Liver (tissue), 3 donors: ENCODE results near the gene AARSD1.

Source experiments
- EGR1 ChIP-seq, 2 donors: IDR thresholded peaks; 2 replicates each; pipeline ENCODE4 v1.6.1; 2016 to 2018; ENCODE audit warnings: antibody characterized with exemption in 2 of 2, low read depth in 2 of 2
- GABPA ChIP-seq, 2 donors: IDR thresholded peaks in 1 of 2; conservative IDR thresholded peaks in 1 of 2; 2 replicates each; pipeline ENCODE4 v1.6.1; 2016; ENCODE audit warnings: antibody characterized with exemption in 2 of 2, mild to moderate bottlenecking in 1 of 2, moderate library complexity in 1 of 2
- JUND ChIP-seq, 2 donors: IDR thresholded peaks; 2 replicates each; pipeline ENCODE4 v1.6.1; 2016; ENCODE audit warnings: antibody characterized with exemption in 2 of 2
- NR2F2 ChIP-seq: IDR thresholded peaks from 2 replicates; pipeline ENCODE4 v1.6.1; 2016; ENCODE audit warnings: antibody characterized with exemption
- RAD21 ChIP-seq, 2 donors: IDR thresholded peaks; 2 replicates each; pipeline ENCODE4 v1.6.1; 2016; ENCODE audit warnings: antibody characterized with exemption in 2 of 2, mild to moderate bottlenecking in 2 of 2
- RXRA ChIP-seq, 2 donors: IDR thresholded peaks; 2 replicates each; pipeline ENCODE4 v1.6.1; 2017 to 2018; ENCODE audit warnings: antibody characterized with exemption in 2 of 2, mild to moderate bottlenecking in 1 of 2
- SP1 ChIP-seq: IDR thresholded peaks from 2 replicates; pipeline ENCODE4 v1.6.1; 2018; ENCODE audit warnings: antibody characterized with exemption, mild to moderate bottlenecking
- TAF1 ChIP-seq: conservative IDR thresholded peaks from 2 replicates; pipeline ENCODE4 v1.6.1; 2016; ENCODE audit warnings: antibody characterized with exemption, mild to moderate bottlenecking
- YY1 ChIP-seq: IDR thresholded peaks from 2 replicates; pipeline ENCODE4 v1.6.1; 2016; ENCODE audit warnings: antibody characterized with exemption, mild to moderate bottlenecking
- TF ChIP-seq, protein P1 (sequence below): fragments of 150-350 bp; IDR thresholded peaks from 2 replicates; pipeline ENCODE4 v1.5.1; 2017; ENCODE audit warnings: improper control_type of control experiment, low read depth, low read length; ENCODE audit not compliant: missing input control
- TF ChIP-seq, protein P2 (sequence below): IDR thresholded peaks from 2 replicates; pipeline ENCODE4 v1.6.1; 2016; ENCODE audit warnings: antibody characterized with exemption
- TF ChIP-seq, protein P3 (sequence below): IDR thresholded peaks from 2 replicates; pipeline ENCODE4 v1.6.1; 2016; ENCODE audit warnings: antibody characterized with exemption
- donor health status: healthy.
- donor health status: healthy.

DNA sequence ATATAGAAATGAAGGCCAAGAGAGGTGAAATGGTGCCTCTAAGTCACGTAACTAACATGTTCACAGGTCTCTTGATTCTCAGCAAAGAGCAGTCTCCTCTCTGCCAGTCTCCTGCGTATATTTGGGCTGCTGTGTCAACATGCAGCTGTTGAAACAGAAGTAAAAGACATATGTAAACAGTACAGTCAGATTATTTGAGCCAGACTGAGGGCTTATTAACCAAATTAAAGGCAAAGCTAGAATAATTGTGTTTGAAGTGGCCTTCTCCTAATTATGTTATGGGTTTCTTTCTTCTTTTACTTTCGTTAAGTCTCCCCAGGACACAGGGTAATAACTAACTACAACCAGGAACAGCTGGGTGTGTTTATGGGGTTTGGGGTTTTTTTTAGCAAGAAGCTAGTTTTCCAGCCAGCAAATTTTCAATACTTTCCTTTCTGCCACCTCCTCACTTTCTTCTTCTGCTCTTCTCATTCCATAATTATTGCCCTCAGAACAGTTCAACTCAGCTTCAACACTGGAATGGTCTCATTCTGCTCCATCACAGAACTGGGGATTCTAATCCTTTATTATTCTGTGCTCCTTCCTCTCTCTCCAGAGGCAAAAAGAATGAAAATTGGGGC lies 45.2 kb downstream of the AARSD1 start:
- TF ChIP-seq, protein P1, sequence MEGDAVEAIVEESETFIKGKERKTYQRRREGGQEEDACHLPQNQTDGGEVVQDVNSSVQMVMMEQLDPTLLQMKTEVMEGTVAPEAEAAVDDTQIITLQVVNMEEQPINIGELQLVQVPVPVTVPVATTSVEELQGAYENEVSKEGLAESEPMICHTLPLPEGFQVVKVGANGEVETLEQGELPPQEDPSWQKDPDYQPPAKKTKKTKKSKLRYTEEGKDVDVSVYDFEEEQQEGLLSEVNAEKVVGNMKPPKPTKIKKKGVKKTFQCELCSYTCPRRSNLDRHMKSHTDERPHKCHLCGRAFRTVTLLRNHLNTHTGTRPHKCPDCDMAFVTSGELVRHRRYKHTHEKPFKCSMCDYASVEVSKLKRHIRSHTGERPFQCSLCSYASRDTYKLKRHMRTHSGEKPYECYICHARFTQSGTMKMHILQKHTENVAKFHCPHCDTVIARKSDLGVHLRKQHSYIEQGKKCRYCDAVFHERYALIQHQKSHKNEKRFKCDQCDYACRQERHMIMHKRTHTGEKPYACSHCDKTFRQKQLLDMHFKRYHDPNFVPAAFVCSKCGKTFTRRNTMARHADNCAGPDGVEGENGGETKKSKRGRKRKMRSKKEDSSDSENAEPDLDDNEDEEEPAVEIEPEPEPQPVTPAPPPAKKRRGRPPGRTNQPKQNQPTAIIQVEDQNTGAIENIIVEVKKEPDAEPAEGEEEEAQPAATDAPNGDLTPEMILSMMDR, result no peak
- TF ChIP-seq NR2F2, result no peak
- peak; percentile 28 to 56 for TF ChIP-seq RXRA (IDR thresholded peaks at IDR 0.05)
- TF ChIP-seq RAD21 (IDR thresholded peaks at IDR 0.05), result peak in 1 of 2 donors; percentile 9
- TF ChIP-seq, protein P2, sequence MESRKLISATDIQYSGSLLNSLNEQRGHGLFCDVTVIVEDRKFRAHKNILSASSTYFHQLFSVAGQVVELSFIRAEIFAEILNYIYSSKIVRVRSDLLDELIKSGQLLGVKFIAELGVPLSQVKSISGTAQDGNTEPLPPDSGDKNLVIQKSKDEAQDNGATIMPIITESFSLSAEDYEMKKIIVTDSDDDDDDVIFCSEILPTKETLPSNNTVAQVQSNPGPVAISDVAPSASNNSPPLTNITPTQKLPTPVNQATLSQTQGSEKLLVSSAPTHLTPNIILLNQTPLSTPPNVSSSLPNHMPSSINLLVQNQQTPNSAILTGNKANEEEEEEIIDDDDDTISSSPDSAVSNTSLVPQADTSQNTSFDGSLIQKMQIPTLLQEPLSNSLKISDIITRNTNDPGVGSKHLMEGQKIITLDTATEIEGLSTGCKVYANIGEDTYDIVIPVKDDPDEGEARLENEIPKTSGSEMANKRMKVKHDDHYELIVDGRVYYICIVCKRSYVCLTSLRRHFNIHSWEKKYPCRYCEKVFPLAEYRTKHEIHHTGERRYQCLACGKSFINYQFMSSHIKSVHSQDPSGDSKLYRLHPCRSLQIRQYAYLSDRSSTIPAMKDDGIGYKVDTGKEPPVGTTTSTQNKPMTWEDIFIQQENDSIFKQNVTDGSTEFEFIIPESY, result no peak
- no peak for TF ChIP-seq YY1
- no peak for TF ChIP-seq TAF1
- peak; percentile 30 for TF ChIP-seq SP1
- TF ChIP-seq, protein P3, sequence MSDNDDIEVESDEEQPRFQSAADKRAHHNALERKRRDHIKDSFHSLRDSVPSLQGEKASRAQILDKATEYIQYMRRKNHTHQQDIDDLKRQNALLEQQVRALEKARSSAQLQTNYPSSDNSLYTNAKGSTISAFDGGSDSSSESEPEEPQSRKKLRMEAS, result no peak
- no peak for TF ChIP-seq JUND (IDR thresholded peaks at IDR 0.05)
- TF ChIP-seq GABPA (IDR thresholded peaks at IDR 0.05 in 1 of 2, conservative IDR thresholded peaks at IDR 0.05 in 1 of 2), result no peak
- TF ChIP-seq EGR1 (IDR thresholded peaks at IDR 0.05; ENCODE audit: low read depth in 2 of 2), result no peak
